NCI-H146 treated with DMSO at 0.1 percent for 48 hours (cell line): ENCODE results near the gene PROSER3.
A peak's percentile ranks its signal among the peaks of the same experiment; 100 is the strongest.

ENCODE experiments used
- DNase-seq: peaks from one replicate; lab custom pipeline; 2025; ENCODE audit not compliant: unreplicated experiment; lab: John Stamatoyannopoulos, UW

PROSER3 gene

DNA sequence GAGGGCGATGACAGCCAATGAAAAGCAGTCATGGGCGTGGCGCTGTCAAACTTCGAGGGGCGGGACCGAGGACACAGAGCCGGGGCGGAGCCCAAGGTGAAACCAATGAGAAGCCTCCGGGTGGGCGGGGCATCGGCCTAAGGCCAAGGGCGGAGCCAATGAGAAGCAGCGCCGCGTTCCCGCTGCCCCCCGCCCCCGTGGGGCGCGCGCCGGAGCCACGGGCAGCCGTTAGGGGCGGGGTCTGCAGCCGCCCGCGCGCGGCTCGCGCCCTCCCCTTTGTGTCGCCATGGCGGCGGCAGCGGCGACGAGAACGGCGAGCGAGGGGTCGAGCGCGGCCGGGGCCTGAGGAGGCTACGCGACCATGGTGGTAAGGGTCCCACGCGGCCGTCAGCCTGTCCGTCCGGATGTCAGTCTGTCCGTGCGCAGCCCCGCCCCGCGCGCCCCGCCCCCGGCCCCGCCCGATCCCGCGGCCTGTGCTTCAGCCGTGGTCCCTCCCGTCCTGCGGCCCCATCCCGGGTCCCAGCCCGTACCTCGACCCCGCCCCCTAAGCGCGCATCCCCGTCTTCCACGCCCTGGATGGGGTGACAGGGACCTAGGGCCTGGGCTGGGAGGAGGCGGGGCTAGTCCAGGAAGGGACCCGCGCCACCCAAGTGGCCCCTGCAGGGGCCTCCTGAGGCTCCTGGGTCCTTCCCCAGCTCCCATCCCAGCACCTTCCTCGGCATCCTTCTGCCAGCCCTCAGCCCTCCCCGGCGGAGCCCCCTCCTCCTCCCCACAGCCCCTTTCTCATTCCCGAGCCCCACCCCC, 17.5 kb downstream of the PROSER3 start, which contains the start of gene ARHGAP33:
Gene ARHGAP33, plus strand, starts transcription at position 267 of the 804 bp plus-strand sequence. Its CDS starts 95 bp downstream, at position 362.
- DNase-seq = peak; percentile 97

DNA sequence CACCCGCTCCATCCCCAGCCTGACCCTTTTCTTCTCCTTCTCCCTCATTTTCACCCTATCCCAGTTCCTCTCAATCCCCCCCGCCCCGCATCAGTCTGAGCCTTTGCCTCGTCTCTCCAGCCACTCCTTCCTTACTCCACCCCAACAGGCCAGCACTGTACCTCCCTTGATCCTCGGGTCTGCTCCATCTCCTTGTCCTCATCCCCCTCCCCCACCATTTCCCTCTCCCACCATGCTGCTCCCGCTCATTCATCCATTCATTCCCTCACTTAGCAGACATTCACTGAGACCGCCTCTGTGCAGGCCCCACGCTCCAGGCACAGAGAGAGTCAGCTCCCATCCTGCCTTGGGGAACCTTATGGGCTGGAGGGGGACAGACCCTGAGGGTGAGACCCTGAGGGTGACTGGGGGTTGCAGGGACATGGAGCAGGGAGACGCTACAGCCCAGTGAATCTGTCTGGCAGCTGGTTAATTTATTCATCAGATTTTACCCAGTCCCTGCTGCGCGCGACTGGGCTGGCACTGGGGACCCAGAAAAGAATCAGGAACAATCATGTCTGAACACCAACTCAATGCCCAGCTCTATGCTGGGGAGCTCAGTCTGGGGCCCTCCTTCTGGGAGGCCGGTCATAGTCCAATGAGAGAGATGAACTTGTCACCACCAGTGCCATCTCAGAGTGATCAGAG, 18.3 kb downstream of the PROSER3 start:
- DNase-seq = no peak

DNA sequence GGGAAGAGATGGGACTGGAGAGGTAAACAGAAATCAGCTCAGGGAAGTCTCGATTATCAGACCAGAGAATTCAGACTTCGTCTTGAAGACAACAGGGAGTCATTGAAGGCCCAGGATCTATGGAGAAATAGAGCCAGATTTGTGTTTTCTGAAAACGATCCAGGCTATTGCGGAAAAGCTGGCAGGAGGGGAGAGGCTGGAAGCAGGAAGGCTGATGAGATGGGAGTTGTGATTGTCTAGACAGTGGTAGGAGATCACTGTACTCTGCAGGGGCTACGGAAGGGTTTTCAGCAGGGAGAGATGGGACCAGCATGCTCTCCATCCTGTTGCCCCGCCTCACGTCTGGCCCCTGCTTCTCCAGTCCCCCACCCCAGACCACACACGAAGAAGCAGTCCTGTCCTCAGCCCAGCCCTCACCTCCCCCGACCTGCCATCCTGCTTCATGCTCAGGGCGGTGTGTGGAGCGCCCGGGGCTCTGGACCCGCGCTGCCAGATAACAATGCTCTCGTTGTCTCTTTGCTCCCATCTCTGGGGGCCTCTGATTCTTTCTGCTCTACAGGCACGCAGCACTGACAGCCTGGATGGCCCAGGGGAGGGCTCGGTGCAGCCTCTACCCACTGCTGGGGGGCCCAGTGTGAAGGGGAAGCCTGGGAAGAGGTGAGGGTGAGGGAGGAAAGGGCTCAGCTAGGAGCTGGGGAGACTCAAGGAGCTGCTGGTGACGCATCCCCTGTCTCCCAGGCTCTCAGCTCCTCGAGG, 19.3 kb downstream of the PROSER3 start:
- no peak for DNase-seq

DNA sequence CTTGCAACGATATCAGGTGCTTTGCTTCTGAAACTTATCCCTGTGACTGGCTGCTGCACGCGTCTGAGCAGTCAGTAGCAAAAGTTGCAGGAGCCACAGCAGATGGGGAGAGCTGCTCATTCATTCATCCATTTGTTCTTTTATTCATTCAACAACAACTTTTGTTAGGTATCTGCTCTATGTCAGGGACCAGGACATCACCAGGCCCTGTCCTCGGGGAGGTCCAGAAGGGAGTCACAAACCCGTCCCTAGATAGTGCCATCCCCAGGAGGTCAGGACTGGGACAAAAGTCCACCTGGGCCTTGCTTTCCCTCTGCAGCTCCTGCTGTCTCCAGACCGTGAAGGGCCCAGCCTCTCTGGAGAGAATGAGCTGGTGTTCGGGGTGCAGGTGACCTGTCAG, 20.0 kb downstream of the PROSER3 start:
- no peak for DNase-seq

DNA sequence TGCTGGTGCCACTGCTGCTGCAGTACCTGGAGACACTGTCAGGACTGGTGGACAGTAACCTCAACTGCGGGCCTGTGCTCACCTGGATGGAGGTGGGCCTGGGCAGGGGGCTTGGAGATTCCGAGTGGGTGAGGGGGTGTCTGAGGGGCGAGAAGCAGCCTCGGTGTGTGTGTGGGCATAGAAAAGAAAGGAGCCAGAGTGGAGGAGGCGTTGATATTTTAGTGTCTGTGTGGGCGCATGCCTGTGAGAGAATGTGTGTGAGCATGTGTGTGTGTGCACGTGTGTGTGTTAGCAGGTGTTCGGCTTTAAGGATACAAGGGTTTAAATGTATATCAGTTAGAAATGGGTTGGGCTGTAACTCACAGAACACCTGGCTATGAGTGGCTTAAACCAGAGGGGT, 21.1 kb downstream of the PROSER3 start:
- no peak for DNase-seq

DNA sequence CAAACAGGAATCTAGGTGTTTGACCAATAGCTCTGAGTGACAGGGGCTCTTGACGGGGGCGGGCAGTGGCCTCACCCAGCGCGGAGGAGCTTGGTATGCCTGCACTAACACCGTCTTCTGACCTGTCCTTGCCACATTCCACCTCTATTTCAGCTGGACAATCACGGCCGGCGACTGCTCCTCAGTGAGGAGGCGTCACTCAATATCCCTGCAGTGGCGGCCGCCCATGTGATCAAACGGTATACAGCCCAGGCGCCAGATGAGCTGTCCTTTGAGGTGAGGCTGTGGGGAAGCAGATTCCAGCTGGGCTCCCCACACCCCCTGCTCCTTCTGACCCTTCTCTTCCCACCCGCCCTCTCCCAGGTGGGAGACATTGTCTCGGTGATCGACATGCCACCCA, 22.1 kb downstream of the PROSER3 start:
- no peak for DNase-seq

DNA sequence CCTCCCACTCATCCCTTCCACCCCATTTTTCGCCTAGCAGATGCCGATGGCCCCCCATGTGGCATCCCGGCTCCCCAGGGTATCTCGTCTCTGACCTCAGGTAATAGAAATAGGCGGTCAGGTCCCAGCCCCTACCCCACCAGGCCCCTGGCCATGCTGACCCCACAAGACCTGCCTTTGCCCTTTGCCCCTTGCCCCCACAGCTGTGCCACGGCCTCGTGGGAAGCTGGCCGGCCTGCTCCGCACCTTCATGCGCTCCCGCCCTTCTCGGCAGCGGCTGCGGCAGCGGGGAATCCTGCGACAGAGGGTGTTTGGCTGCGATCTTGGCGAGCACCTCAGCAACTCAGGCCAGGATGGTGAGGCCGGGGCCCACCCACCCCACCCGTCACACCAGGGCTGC, 22.7 kb downstream of the PROSER3 start:
- no peak for DNase-seq

DNA sequence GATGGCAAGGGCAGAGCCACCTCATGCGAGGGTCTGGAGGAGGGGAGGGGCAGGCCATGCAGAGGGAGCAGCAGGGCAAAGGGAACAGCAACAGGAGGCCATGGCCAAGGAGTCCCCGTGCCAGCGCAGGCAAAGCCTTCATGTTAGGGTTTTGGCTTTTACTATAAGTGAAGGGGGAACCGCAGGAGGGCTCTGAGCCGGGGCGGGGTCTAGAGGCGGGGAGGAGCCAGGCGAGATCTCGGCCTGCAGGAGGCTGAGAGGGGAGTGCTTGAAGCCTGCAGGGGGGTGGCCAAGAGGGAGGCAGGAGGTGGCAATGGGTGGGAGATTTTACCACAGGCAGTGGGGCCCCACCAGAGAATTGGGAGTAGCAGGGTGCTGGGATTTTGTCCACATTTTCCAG, 23.7 kb downstream of the PROSER3 start:
- DNase-seq = no peak

DNA sequence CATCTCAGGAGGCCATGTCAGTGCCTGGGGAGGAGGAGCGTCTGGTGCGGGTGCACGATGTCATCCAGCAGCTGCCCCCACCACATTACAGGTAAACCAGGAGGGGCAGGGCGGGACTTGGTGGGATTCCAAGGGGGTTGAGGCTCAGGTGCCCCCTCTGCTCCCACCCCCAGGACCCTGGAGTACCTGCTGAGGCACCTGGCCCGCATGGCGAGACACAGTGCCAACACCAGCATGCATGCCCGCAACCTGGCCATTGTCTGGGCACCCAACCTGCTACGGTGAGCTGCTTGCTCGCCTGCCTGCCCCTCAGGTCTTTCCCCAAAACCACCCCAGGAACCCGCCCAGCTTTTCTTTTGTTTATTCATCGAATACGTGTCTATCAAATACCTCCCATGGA, 24.6 kb downstream of the PROSER3 start:
- no peak for DNase-seq

DNA sequence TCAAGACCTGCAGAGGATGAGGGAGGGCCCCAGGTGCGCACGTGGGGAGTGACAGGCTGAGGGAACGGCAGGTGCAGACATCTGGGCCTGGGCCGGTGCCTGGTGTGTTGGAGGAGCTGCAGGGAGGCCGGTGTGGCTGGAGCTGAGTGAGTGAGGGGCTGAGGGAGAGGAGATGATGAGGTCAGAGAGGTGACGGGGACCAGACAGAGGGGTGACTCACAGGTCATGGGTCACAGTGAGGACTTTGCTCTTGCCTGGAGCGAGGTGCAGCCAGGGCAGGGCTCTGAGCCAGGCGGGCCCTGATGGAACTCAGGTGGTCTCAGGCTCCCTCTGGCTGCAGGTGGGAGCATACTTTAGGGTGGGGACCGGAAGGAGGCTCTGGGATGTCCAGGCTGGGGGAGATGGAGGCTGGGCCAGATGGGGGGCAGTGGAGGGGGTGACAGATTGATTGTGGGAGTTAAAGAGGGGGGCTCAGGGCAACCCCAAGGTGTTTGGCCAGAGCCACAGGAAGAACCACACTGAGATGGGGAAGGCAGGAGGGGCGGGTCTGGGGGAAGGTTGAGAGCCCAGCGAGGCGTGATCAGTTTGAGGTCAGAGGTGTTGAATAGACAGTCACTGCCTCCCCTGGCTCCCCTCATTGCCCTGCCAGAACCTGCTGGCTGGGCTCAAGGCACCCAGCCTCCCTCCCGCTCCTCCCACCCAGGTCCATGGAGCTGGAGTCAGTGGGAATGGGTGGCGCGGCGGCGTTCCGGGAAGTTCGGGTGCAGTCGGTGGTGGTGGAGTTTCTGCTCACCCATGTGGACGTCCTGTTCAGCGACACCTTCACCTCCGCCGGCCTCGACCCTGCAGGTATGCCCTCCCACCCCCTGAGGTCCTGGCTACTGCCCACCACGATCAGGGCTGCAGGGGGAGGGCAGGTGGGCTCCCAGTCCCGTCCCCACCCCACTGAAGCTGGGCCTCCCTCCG, 25.8 kb downstream of the PROSER3 start:
- DNase-seq = no peak

DNA sequence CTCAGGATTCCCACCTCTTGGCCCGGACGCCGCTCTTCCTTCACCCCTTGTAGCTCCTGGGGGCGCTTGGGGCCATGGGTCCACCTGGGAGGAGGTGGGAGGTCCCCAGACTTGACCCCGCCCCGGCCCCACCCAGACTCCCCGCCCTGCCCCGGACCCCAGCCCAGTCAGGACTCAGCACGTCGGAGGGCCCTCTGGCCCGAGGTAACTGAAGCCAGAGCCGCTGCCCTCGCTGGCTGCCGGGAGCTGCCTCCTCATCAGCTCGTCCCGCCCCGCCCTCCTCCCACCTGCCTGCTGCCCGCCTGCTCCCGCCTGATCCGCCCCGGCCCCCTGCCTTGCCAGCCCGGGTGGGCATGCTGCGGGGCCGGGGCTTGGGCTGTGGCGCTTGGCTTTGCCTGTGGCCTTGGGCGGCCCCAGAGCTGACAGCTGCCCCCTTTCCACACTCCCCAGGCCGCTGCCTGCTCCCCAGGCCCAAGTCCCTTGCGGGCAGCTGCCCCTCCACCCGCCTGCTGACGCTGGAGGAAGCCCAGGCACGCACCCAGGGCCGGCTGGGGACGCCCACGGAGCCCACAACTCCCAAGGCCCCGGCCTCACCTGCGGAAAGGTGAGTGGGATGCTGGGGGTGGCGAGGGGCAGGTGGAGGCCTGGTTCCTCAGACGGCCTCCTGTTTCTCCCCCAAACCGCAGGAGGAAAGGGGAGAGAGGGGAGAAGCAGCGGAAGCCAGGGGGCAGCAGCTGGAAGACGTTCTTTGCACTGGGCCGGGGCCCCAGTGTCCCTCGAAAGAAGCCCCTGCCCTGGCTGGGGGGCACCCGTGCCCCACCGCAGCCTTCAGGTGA, 26.7 kb downstream of the PROSER3 start:
- DNase-seq = no peak

DNA sequence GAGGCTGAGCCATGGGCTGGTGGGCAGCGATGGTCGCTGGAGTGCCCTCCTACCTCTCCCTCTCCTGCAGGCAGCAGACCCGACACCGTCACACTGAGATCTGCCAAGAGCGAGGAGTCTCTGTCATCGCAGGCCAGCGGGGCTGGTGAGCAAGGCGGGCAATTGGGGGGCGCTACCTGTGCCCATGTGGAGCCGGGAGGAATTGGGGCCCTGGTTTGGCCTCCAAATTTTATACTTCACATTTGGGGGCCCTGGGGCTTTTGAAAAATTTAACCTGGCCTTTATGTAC, 27.3 kb downstream of the PROSER3 start:
- DNase-seq = no peak

DNA sequence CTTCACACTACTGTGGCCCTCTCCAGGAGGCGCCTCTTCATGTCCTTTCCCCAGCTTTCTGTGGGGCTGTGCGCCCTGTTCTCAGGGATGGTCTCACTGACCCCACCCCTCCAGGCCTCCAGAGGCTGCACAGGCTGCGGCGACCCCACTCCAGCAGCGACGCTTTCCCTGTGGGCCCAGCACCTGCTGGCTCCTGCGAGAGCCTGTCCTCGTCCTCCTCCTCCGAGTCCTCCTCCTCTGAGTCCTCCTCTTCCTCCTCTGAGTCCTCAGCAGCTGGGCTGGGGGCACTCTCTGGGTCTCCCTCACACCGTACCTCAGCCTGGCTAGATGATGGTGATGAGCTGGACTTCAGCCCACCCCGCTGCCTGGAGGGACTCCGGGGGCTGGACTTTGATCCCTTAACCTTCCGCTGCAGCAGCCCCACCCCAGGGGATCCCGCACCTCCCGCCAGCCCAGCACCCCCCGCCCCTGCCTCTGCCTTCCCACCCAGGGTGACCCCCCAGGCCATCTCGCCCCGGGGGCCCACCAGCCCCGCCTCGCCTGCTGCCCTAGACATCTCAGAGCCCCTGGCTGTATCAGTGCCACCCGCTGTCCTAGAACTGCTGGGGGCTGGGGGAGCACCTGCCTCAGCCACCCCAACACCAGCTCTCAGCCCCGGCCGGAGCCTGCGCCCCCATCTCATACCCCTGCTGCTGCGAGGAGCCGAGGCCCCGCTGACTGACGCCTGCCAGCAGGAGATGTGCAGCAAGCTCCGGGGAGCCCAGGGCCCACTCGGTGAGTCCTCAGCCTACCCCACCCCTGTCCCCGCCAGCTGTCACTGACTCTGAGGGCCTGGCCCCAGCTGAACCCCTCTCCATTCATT, 28.6 kb downstream of the PROSER3 start:
- DNase-seq = no peak

DNA sequence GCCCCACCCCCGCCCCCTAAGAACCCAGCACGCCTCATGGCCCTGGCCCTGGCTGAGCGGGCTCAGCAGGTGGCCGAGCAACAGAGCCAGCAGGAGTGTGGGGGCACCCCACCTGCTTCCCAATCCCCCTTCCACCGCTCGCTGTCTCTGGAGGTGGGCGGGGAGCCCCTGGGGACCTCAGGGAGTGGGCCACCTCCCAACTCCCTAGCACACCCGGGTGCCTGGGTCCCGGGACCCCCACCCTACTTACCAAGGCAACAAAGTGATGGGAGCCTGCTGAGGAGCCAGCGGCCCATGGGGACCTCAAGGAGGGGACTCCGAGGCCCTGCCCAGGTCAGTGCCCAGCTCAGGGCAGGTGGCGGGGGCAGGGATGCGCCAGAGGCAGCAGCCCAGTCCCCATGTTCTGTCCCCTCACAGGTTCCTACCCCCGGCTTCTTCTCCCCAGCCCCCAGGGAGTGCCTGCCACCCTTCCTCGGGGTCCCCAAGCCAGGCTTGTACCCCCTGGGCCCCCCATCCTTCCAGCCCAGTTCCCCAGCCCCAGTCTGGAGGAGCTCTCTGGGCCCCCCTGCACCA, 29.3 kb downstream of the PROSER3 start:
- no peak for DNase-seq

DNA sequence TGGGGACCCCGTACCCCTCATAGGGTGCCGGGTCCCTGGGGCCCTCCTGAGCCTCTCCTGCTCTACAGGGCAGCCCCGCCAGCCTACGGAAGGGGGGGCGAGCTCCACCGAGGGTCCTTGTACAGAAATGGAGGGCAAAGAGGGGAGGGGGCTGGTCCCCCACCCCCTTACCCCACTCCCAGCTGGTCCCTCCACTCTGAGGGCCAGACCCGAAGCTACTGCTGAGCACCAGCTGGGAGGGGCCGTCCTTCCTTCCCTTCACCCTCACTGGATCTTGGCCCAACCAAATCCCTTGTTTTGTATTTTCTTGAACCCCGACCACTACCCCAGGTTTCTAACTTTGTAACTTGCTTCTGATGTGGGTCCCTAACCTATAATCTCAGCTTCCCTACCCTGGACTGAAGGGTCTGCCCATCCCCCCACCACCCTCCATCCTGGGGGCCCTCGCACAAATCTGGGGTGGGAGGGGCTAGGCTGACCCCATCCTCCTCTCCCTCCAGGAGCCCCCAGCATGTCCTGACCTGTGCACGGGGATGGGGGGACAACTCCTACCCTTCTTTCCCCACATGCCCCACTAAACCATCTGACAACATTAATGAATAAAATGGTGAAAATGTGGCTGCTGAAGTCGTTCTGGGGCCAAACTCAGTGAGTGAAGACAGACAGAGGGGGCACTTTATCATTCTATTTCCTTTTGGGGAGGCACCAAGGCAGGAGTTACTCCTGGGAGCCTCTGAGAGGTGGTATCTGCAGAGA, 30.4 kb downstream of the PROSER3 start:
- no peak for DNase-seq

DNA sequence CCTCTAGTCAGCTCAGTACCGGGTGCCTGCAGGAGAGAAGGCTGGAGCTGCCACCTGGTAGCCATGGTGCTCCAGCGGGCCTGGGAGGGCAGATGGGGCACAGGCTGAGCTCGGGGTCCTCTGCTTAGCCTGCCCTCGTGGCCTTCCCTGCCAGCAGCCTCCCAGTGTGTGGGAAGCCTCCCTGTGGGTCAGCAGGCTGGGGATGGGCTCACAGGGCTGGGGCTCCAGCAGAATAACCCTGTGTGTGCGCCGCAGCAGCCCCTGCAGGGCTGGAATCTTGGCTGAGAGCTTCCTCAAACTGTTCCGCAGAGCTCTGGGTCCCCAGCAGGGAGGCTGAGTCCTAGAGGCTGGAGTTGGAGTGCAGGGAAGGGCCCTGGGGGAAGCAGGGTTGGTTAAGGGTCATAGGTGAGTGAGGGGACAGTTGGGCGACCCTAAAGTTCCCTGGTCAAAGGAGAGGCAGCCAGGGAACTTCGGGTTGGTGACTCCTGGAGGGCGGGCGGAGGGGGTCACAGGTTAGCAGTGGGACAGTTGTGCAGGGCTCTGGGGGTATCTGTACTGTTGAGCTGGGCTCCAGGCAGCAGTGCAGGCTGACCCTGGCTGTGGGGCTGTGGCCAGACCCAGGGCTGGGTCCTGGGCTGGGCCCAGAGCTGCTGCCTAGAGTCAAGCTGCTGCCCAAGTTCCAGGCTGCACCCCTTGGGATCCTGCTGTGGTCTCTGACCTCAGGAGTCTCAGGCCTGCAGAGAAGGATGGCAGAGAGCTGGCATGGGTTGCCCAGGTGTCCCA, 31.4 kb downstream of the PROSER3 start:
- no peak for DNase-seq
